NCI-H128 (cell line): ENCODE data around the gene IL17RE.
A peak's percentile ranks its signal among the peaks of the same experiment; 100 is the strongest.

Experiments used
- DNase-seq: peaks from one replicate; lab custom pipeline; 2025; ENCODE audit not compliant: unreplicated experiment; lab: John Stamatoyannopoulos, UW

IL17RE gene

DNA sequence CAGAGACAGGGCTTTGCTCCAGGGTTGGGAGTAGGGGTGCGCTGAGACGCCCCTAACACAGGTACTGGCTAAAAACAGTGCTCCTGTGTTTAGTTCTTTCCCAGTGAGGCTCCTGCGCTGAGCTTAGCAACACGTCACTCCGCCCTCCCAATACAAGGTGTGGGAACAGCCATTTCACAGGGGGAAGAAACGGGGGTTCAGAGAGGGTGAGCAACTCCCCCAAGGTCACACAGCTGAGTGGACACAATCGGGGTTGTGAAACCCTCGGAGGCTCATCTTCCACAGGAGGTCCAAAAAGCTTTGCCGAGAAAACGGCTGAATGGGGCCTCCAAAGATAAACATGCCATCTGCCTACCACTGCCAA lies 48.9 kb downstream of the IL17RE start:
- DNase-seq, result no peak

DNA sequence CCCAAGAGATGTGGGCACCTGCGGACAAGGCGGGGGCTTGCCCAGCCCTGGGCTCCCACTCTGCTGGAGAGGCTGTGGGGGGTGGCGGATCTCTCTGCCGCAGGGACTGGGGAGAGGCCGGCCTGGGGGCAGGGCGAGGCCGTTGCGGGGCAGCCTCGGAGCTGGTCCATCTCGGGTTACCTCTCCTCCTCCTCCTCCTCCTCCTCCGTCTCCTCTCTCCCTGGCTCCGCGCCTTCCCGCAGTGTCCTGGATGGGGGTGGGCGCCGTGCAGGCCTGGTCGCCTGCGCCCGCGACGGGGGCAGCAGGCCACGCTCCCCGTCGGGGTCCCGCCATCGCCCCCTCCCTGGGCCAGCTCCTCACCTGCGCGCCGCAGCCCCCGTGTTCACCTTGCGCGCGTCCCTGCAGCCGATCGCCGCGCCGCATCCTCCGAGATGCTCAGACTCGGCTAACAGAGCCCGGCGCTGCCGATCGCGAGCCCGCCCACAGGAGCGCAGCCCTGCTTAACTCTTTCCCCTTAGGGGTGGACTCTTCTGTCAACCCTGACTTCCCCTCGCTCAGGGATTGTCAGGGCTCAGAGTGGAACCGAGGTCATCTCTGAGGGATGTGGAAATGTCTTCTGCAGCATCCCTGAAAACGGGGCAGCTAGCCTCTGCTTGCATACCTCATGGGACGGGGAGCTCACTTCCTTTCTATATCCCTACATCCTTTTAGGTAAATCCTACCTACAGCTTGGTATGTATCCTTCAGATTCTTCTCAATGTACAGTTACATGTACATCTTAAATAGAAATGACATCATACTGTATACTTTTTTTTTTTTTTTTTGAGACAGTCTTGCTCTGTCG lies 49.5 kb downstream of the IL17RE start, which contains the start of gene PRRT3:
TSS of gene PRRT3 (minus strand) at position 447 of the 844 bp plus-strand sequence. CDS start 2,293 bp downstream, outside the sequence.
- DNase-seq, result peak; percentile 15

- DNase-seq, result peak; percentile 82
Measured at GRCh38 chr3:9955067-9955502, 52.4 kb downstream of the IL17RE start.

GRCh38 chr3:9955611-9956352 lies 53.1 kb downstream of the IL17RE start:
- no peak for DNase-seq

DNA sequence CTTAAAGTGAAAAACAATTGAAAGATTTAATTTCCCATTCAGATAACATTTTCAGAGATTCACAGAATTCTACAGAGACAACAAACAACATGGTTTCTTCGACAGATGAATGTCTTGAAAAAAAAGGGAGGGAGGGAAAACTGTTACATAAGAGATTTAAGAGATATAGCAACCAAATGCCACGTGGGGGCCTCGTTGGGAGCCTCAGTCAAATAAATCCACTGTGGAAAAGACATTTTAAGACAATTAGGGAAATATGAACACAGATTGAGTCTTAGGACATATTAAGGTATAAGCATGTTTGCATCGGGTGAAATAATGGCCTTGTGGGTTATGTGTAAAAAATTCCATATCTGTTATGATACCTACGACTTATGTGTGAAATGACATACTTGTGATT lies 54.6 kb downstream of the IL17RE start:
- no peak for DNase-seq

DNA sequence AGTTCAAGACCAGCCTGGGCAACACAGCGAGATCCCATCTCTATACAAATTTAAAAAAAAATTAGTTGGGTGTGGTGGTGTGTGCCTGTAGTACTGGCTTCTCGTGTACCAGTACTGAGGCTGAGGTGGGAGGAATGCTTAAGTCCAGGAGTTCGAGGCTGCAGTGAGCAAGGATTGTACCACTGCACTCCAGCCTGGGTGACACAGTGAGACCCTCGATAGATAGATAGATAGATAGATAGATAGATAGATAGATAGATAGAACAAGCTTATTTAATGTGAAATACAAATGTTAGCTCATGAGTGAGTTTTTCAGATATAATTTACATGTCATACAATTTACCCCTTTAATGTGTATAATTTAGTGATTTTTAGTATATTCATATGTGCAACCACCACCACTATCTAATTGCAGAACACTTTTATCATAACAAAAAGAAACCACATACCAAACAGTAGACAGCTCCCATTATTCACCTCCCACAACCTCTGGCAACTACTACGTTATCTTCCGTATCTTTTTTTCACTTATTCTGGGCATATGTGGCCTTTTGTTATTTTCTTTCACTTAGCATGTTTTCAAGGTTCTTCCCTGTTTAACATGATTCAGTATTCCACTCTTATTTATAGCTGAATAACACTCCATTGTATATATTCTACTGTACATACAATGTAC lies 62.7 kb downstream of the IL17RE start:
- no peak for DNase-seq
